HepG2 (cell line): ENCODE results near the gene NXF3. TPM values are rescaled to one million over a fixed set of nuclear protein-coding genes. Genes with fewer than 3 reads are reported as not detected.

Source experiments
- BCL6 ChIP-seq: IDR thresholded peaks from 2 replicates; pipeline ENCODE4 v1.6.1; 2016; ENCODE audit warnings: missing genetic modification reagents, missing compliant biosample characterization
- CREM ChIP-seq, 2 experiments: sonication (generic) in 1 of 2; formaldehyde crosslinking in 1 of 2; IDR thresholded peaks; 2 replicates each; pipeline versions ENCODE4 v1.4.0 to v1.6.1; 2016 to 2020; ENCODE audit warnings: antibody characterized with exemption in 1 of 2, mild to moderate bottlenecking in 1 of 2, missing genetic modification reagents in 1 of 2
- ETS1 ChIP-seq: sonication (generic); formaldehyde crosslinking; IDR thresholded peaks from 2 replicates; pipeline ENCODE4 v1.4.0; 2020; ENCODE audit warnings: missing genetic modification reagents
- FOXO1 ChIP-seq: sonication (generic); formaldehyde crosslinking; IDR thresholded peaks from 2 replicates; pipeline ENCODE4 v1.4.0; 2020; ENCODE audit warnings: missing genetic modification reagents
- GATAD2A ChIP-seq: IDR thresholded peaks from 2 replicates; pipeline ENCODE4 v1.6.1; 2016
- HNF4A ChIP-seq: sonication (generic); formaldehyde crosslinking; IDR thresholded peaks from 2 replicates; pipeline ENCODE4 v1.4.0; 2020; ENCODE audit warnings: missing genetic modification reagents
- HNF4G ChIP-seq, 2 experiments: sonication (generic) in 1 of 2; formaldehyde crosslinking in 1 of 2; IDR thresholded peaks; 2 replicates each; pipeline versions ENCODE4 v1.4.0 to v1.6.1; 2011 to 2020; ENCODE audit warnings: borderline replicate concordance in 2 of 2, low read depth in 2 of 2, mild to moderate bottlenecking in 2 of 2, low read length in 1 of 2, missing genetic modification reagents in 1 of 2, moderate library complexity in 1 of 2
- HNRNPUL1 ChIP-seq: fragments of 200-400 bp; formaldehyde crosslinking; IDR thresholded peaks from 2 replicates; pipeline ENCODE4 v1.6.1; 2017; ENCODE audit warnings: low read depth, mild to moderate bottlenecking, low read length, moderate library complexity
- MED1 ChIP-seq: sonication (generic); formaldehyde crosslinking; IDR thresholded peaks from 2 replicates; pipeline ENCODE4 v1.4.0; 2020; ENCODE audit warnings: missing genetic modification reagents
- PRPF4 ChIP-seq: fragments of 200-400 bp; formaldehyde crosslinking; IDR thresholded peaks from 2 replicates; pipeline ENCODE4 v1.6.1; 2016; ENCODE audit warnings: low read length, low read depth; ENCODE audit not compliant: poor library complexity, severe bottlenecking
- SNAPC2 ChIP-seq: sonication (generic); formaldehyde crosslinking; IDR thresholded peaks from 2 replicates; pipeline ENCODE4 v1.8.1; 2022; ENCODE audit warnings: mild to moderate bottlenecking, missing genetic modification reagents
- SOX13 ChIP-seq, 3 experiments: fragments of 450-650 bp in 1 of 3; sonication (generic) in 1 of 3; formaldehyde crosslinking in 1 of 3; IDR thresholded peaks in 2 of 3; conservative IDR thresholded peaks in 1 of 3; 2 replicates each; pipeline versions ENCODE4 v1.5.0 to v1.6.1; 2016 to 2020; ENCODE audit warnings: antibody characterized with exemption in 1 of 3, mild to moderate bottlenecking in 1 of 3, missing compliant biosample characterization in 1 of 3, missing genetic modification reagents in 1 of 3, moderate library complexity in 1 of 3
- TGIF2 ChIP-seq: IDR thresholded peaks from 2 replicates; pipeline ENCODE4 v1.6.1; 2016; ENCODE audit warnings: control low read depth, missing compliant biosample characterization
- ZEB1 ChIP-seq: IDR thresholded peaks from 2 replicates; pipeline ENCODE4 v1.6.1; 2012; ENCODE audit warnings: mild to moderate bottlenecking, low read depth, inconsistent platforms; ENCODE audit not compliant: insufficient replicate concordance
- ZNF446 ChIP-seq: sonication (generic); formaldehyde crosslinking; IDR thresholded peaks from 2 replicates; pipeline ENCODE4 v1.5.0; 2020; ENCODE audit warnings: mild to moderate bottlenecking, missing genetic modification reagents
- ZNF674 ChIP-seq: sonication (generic); formaldehyde crosslinking; IDR thresholded peaks from 2 replicates; pipeline ENCODE4 v1.5.0; 2020; ENCODE audit warnings: low read depth, mild to moderate bottlenecking, missing genetic modification reagents
- ZNF7 ChIP-seq: IDR thresholded peaks from 2 replicates; pipeline ENCODE4 v1.6.1; 2016; ENCODE audit warnings: missing biosample characterization, missing genetic modification reagents
- polyA plus RNA-seq, 8 experiments: library from polyadenylated mRNA; depleted of rRNA in 3 of 8; stranded (reverse) in 7 of 8; unstranded in 1 of 8; fragments of >200 nt; fragmentation: Illumina TruSeq in 4 of 8; extraction: Trizol in 4 of 8; gene quantifications; 2 replicates each; pipeline versions ENCODE4 v1.2.1 to v1.2.3, GENCODE V29; 2011 to 2016; ENCODE audit warnings: low read depth in 4 of 8, missing spikeins in 1 of 8, mixed read lengths in 1 of 8; ENCODE audit not compliant: insufficient read depth in 1 of 8
- total RNA-seq, 5 experiments: library from RNA; depleted of rRNA; stranded (reverse); fragments of >200 nt; fragmentation: Illumina TruSeq; extraction: Trizol; gene quantifications; 2 replicates each; pipeline ENCODE4 v1.2.3, GENCODE V29; 2016; ENCODE audit warnings: low read depth in 1 of 5
- TF ChIP-seq, protein P1 (sequence below): sonication (generic); formaldehyde crosslinking; IDR thresholded peaks from 2 replicates; pipeline ENCODE4 v1.4.0; 2020; ENCODE audit warnings: missing genetic modification reagents, borderline replicate concordance
- TF ChIP-seq, protein P2 (sequence below): sonication (generic); formaldehyde crosslinking; IDR thresholded peaks from 2 replicates; pipeline ENCODE4 v1.5.0; 2020; ENCODE audit warnings: missing genetic modification reagents
- TF ChIP-seq, protein P3 (sequence below): sonication (generic); formaldehyde crosslinking; conservative IDR thresholded peaks from 2 replicates; pipeline ENCODE4 v1.4.0; 2020; ENCODE audit warnings: missing genetic modification reagents

Gene NXF3
- total and polyA plus RNA-seq, 2 of the 13 experiments (the other 11 are each of a cell fraction or from before 2014, with no cell fraction given): 0.05 TPM; not detected in 1

- TF ChIP-seq, protein P1, sequence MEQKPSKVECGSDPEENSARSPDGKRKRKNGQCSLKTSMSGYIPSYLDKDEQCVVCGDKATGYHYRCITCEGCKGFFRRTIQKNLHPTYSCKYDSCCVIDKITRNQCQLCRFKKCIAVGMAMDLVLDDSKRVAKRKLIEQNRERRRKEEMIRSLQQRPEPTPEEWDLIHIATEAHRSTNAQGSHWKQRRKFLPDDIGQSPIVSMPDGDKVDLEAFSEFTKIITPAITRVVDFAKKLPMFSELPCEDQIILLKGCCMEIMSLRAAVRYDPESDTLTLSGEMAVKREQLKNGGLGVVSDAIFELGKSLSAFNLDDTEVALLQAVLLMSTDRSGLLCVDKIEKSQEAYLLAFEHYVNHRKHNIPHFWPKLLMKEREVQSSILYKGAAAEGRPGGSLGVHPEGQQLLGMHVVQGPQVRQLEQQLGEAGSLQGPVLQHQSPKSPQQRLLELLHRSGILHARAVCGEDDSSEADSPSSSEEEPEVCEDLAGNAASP (CRISPR knock-in tag): no peak; the same call in 1 of the 2 replicates
- TF ChIP-seq, protein P2, sequence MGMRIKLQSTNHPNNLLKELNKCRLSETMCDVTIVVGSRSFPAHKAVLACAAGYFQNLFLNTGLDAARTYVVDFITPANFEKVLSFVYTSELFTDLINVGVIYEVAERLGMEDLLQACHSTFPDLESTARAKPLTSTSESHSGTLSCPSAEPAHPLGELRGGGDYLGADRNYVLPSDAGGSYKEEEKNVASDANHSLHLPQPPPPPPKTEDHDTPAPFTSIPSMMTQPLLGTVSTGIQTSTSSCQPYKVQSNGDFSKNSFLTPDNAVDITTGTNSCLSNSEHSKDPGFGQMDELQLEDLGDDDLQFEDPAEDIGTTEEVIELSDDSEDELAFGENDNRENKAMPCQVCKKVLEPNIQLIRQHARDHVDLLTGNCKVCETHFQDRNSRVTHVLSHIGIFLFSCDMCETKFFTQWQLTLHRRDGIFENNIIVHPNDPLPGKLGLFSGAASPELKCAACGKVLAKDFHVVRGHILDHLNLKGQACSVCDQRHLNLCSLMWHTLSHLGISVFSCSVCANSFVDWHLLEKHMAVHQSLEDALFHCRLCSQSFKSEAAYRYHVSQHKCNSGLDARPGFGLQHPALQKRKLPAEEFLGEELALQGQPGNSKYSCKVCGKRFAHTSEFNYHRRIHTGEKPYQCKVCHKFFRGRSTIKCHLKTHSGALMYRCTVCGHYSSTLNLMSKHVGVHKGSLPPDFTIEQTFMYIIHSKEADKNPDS (CRISPR knock-in tag): 0 out of 2 replicates have a peak, but pooled peaks have one; percentile 31
- no peak for TF ChIP-seq ETS1
- TF ChIP-seq SNAPC2 (CRISPR knock-in tag): no peak
- no peak for TF ChIP-seq SOX13 (IDR thresholded peaks at IDR 0.05)
- peak in 1 of 2 experiments; percentile 35; a peak in 1 of 4 replicates for TF ChIP-seq SOX13 (CRISPR knock-in tag; conservative IDR thresholded peaks at IDR 0.05 in 1 of 2, IDR thresholded peaks at IDR 0.05 in 1 of 2)
- TF ChIP-seq ZNF674: no peak
- no peak for TF ChIP-seq ZNF446 (CRISPR knock-in tag)
- TF ChIP-seq ZEB1: peak; percentile 42
- TF ChIP-seq FOXO1 (CRISPR knock-in tag): 0 out of 2 replicates have a peak, but pooled peaks have one; percentile 11
- TF ChIP-seq ZNF7 (CRISPR knock-in tag): peak; percentile 92
- TF ChIP-seq PRPF4: no peak
- 0 out of 2 replicates have a peak, but pooled peaks have one; percentile 16 for TF ChIP-seq CREM (IDR thresholded peaks at IDR 0.05)
- TF ChIP-seq CREM (CRISPR knock-in tag; IDR thresholded peaks at IDR 0.05): no peak
- TF ChIP-seq HNRNPUL1: no peak
- peak; percentile 64 for TF ChIP-seq HNF4G (IDR thresholded peaks at IDR 0.05; ENCODE audit: borderline replicate concordance, low read depth, low read length)
- TF ChIP-seq HNF4G (CRISPR knock-in tag; IDR thresholded peaks at IDR 0.05; ENCODE audit: borderline replicate concordance, low read depth): no peak
- peak; percentile 80 for TF ChIP-seq HNF4A (CRISPR knock-in tag)
- TF ChIP-seq GATAD2A: peak; percentile 41; the same call in 1 of the 2 replicates
- TF ChIP-seq, protein P3, sequence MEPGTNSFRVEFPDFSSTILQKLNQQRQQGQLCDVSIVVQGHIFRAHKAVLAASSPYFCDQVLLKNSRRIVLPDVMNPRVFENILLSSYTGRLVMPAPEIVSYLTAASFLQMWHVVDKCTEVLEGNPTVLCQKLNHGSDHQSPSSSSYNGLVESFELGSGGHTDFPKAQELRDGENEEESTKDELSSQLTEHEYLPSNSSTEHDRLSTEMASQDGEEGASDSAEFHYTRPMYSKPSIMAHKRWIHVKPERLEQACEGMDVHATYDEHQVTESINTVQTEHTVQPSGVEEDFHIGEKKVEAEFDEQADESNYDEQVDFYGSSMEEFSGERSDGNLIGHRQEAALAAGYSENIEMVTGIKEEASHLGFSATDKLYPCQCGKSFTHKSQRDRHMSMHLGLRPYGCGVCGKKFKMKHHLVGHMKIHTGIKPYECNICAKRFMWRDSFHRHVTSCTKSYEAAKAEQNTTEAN (CRISPR knock-in tag): peak; percentile 86
- TF ChIP-seq MED1 (CRISPR knock-in tag): peak; percentile 27; the same call in 1 of the 2 replicates
- no peak for TF ChIP-seq TGIF2
- peak; percentile 9; the same call in 1 of the 2 replicates for TF ChIP-seq BCL6 (CRISPR knock-in tag)
These were observed 36.0 kb downstream of the NXF3 start (continued) for GRCh38 chrX:103056902-103057301.
